Subcutaneous abdominal adipose tissue (tissue), 5 donors: ENCODE data around the gene GEMIN7.

Source experiments
- H3K27ac ChIP-seq: one replicate; pipeline ENCODE4 v1.7.0; 2013; ENCODE audit warnings: low read depth, mild to moderate bottlenecking, inconsistent platforms, low read length, moderate library complexity
- H3K27me3 ChIP-seq, 5 donors: one replicate each; pipeline ENCODE4 v1.7.0; 2013; ENCODE audit warnings: low read length in 5 of 5, inconsistent platforms in 1 of 5; ENCODE audit not compliant: control insufficient read depth in 5 of 5, insufficient read depth in 4 of 5
- H3K36me3 ChIP-seq, 5 donors: one replicate each; pipeline ENCODE4 v1.7.0; 2013; ENCODE audit warnings: low read length in 5 of 5; ENCODE audit not compliant: control insufficient read depth in 5 of 5, insufficient read depth in 5 of 5
- H3K4me1 ChIP-seq, 5 donors: one replicate each; pipeline ENCODE4 v1.7.0; 2013; ENCODE audit warnings: low read length in 5 of 5, mild to moderate bottlenecking in 3 of 5, moderate library complexity in 1 of 5; ENCODE audit not compliant: control insufficient read depth in 5 of 5, insufficient read depth in 5 of 5
- H3K4me3 ChIP-seq, 5 donors: one replicate each; pipeline ENCODE4 v1.7.0; 2013; ENCODE audit warnings: low read length in 5 of 5, low read depth in 1 of 5
- H3K9ac ChIP-seq, 5 donors: one replicate each; pipeline ENCODE4 v1.7.0; 2013; ENCODE audit warnings: low read length in 5 of 5, mild to moderate bottlenecking in 4 of 5, moderate library complexity in 3 of 5
- H3K9me3 ChIP-seq, 5 donors: one replicate each; pipeline ENCODE4 v1.7.0; 2013; ENCODE audit warnings: low read length in 5 of 5; ENCODE audit not compliant: control insufficient read depth in 5 of 5
- donor health status: healthy.
- donor health status: healthy.
- donor health status: healthy.
- donor health status: healthy.
- donor health status: healthy.

GEMIN7 gene, protein sequence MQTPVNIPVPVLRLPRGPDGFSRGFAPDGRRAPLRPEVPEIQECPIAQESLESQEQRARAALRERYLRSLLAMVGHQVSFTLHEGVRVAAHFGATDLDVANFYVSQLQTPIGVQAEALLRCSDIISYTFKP

DNA sequence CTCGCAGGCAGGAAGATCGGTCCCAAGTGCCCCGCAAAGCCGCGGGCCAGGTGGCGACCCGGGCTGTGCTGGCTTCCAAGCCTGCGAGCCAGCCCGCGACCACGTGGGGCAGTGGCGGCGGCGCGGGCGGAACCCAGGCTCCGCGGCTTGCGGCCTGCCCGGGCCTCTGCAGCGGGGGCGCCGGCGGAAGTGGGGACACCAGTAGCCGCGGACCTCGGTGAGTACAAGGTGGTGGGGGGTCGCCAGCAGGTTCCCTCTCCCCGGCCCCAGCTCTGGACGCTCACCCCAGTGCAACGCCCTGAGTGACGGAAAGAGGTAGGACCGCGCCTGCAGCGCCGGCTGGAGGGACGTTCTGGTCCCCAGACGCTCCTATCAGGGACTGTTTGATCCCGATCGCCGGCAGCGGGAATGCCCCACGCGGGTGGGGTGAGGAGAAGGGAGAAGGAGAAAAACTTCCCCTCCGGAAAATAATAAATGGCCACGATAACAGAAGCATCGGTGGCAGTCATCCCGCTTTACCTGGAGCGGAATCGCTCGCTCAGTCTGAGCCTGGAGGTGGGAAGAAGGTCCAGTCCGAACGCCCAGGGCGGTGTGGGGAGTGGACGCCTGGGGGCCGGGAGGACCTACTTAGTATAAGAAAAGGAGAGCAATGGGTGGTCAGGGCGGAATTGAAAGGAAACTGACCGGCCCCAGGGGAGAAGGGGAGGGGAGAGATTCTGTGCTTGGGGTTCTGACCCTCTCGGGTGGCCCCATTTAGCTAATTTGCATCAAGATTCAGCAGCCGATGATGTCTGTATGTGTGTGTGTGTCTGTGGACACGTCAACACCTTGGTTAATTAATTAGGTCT, at the start of gene GEMIN7:
TSS of gene GEMIN7 (plus strand) at position 198 of the 848 bp plus-strand sequence. CDS start 10,855 bp downstream, outside the sequence.
- Histone ChIP-seq H3K4me3 (peak within 1 kb of the TSS; percentile 75 to 97 (median 88)), H3K9me3 (no peaks in the 10 kb centered on the region), H3K9ac (peak within 1 kb of the TSS; percentile 75 to 100 (median 97)), H3K27ac (peak within 1 kb of the TSS; percentile 45), H3K4me1 (peaks cover 5 to 42% (median 36%) of the 10 kb centered on the region in 5 donors), H3K27me3 (no peaks in the 10 kb centered on the region), H3K36me3 (peaks cover 0 to 9% (median 7%) of the 10 kb centered on the region in 5 donors)

DNA sequence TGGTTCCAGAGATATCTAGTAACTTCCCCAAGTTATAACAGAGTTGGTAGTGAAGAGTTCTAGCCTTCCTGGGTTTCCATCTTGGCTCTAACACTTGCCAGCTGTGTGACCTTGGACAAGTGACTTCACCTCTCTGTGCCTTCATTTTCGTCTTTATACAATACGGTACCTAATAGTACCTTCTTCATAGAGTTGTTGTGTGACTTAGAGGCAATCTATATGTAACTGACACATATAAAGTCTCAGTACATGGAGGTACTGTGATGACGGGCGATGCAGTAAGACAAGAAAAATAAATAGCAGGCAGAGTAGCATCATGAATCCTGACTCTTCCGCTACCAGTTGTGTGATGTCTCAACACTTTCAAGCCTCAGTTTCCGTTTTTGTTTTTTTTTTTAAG, 48.2 kb upstream of the GEMIN7 start:
- Histone ChIP-seq H3K27ac (no peak overlapping the region), H3K9me3 (peaks cover 0 to 5% (median 4%) of the 10 kb centered on the region in 5 donors), H3K36me3 (peaks cover 0 to 83% (median 44%) of the 10 kb centered on the region in 5 donors), H3K9ac (no peak overlapping the region), H3K4me1 (no peaks in the 10 kb centered on the region), H3K27me3 (no peaks in the 10 kb centered on the region), H3K4me3 (no peak overlapping the region)

DNA sequence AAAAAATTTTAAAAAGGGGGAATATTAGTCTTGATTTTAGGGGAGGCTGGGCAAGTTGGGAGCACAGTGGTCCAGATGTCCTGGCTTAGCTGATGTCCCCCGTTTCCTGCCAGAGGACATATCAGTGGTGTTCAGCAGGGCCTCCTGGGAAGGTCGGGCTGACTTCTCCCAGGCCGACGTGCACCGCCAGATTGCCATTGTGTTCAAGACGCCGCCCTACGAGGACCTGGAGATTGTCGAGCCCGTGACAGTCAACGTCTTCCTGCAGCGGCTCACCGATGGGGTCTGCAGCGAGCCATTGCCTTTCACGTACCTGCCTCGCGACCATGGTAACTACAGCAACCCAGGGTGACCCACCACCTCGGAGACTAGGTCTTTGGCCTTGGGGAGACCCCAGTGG, 46.6 kb upstream of the GEMIN7 start:
- H3K9ac ChIP-seq: no peak overlapping the region
- H3K27me3 ChIP-seq: no peaks in the 10 kb centered on the region
- no peak overlapping the region for H3K27ac ChIP-seq
- H3K9me3 ChIP-seq: peaks cover 0 to 5% (median 4%) of the 10 kb centered on the region in 5 donors
- no peaks in the 10 kb centered on the region for H3K4me1 ChIP-seq
- H3K36me3 ChIP-seq: peaks cover 0 to 86% (median 45%) of the 10 kb centered on the region in 5 donors
- H3K4me3 ChIP-seq: no peak overlapping the region

DNA sequence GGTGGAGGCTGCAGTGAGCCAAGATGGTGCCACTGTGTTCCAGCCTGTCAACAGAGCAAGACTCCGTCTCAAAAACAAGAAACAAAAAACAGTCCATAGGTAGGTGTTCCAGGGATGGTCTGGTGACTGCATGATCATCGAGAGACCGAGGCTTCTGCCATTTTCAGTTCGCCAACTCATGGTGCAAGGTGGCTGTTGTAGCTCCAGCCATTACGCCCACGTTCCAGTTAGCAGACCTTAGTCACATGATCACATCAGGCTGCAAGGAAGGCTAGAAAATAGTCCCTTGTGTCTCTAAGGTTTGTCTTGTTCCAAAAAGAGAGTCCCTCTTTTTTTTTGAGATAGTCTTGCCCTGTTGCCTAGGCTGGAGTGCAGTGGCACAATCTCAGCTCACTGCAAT, 43.3 kb upstream of the GEMIN7 start:
- Histone ChIP-seq H3K36me3 (peaks cover 0 to 66% (median 39%) of the 10 kb centered on the region in 5 donors), H3K9me3 (peaks cover 0 to 5% (median 4%) of the 10 kb centered on the region in 5 donors), H3K27me3 (no peaks in the 10 kb centered on the region), H3K9ac (no peak overlapping the region), H3K4me1 (peaks cover 11 to 23% (median 20%) of the 10 kb centered on the region in 5 donors), H3K4me3 (no peak overlapping the region), H3K27ac (no peak overlapping the region)

DNA sequence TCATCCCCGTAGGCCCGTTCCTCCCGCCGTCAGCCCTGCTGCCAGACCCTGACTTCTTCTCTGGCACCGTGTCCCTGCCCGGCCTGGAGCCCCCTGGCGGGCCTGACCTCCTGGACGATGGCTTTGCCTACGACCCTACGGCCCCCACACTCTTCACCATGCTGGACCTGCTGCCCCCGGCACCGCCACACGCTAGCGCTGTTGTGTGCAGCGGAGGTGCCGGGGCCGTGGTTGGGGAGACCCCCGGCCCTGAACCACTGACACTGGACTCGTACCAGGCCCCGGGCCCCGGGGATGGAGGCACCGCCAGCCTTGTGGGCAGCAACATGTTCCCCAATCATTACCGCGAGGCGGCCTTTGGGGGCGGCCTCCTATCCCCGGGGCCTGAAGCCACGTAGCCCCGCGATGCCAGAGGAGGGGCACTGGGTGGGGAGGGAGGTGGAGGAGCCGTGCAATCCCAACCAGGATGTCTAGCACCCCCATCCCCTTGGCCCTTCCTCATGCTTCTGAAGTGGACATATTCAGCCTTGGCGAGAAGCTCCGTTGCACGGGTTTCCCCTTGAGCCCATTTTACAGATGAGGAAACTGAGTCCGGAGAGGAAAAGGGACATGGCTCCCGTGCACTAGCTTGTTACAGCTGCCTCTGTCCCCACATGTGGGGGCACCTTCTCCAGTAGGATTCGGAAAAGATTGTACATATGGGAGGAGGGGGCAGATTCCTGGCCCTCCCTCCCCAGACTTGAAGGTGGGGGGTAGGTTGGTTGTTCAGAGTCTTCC, 41.5 kb upstream of the GEMIN7 start:
- H3K27me3 ChIP-seq: no peaks in the 10 kb centered on the region
- H3K36me3 ChIP-seq: peaks cover 0 to 67% (median 43%) of the 10 kb centered on the region in 5 donors
- no peak overlapping the region for H3K4me3 ChIP-seq
- H3K9ac ChIP-seq: no peak overlapping the region
- H3K4me1 ChIP-seq: peaks cover 11 to 35% (median 22%) of the 10 kb centered on the region in 5 donors
- no peak overlapping the region for H3K27ac ChIP-seq
- peaks cover 0 to 5% (median 4%) of the 10 kb centered on the region in 5 donors for H3K9me3 ChIP-seq

DNA sequence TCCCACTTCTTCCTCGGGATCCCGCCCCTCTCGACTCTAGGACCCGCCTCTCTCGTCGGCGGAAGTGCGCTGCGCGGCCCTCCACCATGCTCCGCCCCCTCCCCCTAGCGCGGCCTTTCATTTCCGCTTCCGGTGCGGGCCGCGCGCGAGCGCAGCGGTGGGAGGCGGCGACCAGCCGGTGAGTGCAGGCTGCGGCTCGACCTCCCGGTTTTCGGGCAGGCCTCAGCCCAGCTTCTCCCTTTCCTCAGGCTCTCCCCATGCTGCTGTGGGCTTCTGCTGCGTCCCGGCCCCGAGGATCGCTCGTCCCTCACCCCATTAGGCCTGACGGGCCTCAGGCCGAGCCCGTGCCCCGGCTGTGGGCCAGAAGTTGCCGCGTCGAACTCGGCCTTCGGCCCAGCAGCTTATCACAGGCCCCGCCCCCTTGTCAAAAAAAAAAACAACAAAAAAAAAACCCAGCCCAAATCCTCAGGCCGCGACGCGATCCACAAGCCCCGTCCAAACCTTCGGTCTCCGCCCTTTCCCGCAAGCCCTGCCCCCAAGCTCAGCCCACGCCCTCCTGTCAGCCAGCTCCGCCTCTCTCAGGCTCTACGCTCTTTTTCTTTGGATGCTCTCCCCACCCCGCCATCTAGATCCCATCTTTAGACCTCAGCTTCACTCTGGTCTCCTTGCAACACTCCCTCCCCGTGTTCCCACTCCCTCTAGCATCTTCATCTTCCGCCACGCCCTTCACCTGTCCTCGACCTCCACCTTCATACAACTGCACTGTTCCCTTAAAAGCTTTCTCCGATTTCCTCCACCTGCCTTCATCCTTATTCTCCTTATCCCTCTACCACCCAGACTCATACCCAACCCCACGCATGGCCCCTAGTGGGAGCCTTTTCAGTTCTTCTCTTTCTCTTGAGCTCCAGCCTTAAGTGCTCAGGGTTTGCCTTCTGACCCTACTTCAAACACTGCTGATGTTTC, 39.8 kb upstream of the GEMIN7 start, which contains the start of gene CLASRP:
TSS of gene CLASRP (plus strand) at position 115 of the 963 bp plus-strand sequence. CDS start 1,168 bp downstream, outside the sequence.
- Histone ChIP-seq H3K4me3 (peak within 1 kb of the TSS; percentile 83 to 94 (median 87)), H3K9ac (peak within 1 kb of the TSS; percentile 63 to 99 (median 95)), H3K27ac (peak within 1 kb of the TSS; percentile 98), H3K27me3 (no peaks in the 10 kb centered on the region), H3K4me1 (peaks cover 11 to 35% (median 22%) of the 10 kb centered on the region in 5 donors), H3K36me3 (peaks cover 0 to 69% (median 45%) of the 10 kb centered on the region in 5 donors), H3K9me3 (peaks cover 0 to 5% (median 4%) of the 10 kb centered on the region in 5 donors)

DNA sequence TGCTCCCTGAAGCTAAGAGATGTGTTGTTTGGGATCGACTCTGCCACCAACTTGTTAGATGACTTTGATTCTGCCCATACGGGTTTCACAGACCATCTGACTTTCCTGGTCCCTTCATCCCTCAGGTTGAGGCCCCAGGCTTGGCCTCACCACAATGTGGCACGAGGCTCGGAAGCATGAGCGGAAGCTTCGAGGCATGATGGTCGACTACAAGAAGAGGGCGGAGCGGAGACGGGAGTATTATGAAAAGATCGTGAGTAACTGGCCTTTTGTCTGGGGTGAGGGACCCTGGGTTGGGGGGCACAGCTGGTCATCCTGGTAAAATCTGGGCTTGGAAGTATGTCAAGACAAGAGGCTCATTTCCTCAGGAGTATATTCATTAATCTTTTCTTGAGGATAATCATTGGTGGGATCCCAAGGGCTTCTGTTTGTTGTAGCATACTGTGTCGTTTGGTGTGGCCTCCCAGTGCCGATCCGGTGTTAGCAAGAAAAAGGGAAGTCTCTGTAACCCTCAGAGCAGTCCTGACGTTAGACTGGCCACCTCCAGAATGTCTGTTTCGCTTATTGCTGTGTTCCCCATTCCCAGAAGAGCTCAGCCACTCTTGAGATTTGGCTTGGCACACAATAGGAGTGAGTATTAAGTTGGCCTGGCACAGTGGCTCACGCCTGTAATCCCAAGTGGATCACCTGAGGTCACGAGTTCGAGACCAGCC, 38.8 kb upstream of the GEMIN7 start:
- Histone ChIP-seq H3K4me1 (peaks cover 11 to 38% (median 22%) of the 10 kb centered on the region in 5 donors), H3K27ac (peak overlapping the region; percentile 98), H3K27me3 (no peaks in the 10 kb centered on the region), H3K9ac (peak overlapping the region; percentile 22 to 99 (median 95)), H3K36me3 (peaks cover 0 to 69% (median 46%) of the 10 kb centered on the region in 5 donors), H3K4me3 (peak overlapping the region; percentile 83 to 94 (median 87)), H3K9me3 (peaks cover 0 to 5% (median 4%) of the 10 kb centered on the region in 5 donors)

DNA sequence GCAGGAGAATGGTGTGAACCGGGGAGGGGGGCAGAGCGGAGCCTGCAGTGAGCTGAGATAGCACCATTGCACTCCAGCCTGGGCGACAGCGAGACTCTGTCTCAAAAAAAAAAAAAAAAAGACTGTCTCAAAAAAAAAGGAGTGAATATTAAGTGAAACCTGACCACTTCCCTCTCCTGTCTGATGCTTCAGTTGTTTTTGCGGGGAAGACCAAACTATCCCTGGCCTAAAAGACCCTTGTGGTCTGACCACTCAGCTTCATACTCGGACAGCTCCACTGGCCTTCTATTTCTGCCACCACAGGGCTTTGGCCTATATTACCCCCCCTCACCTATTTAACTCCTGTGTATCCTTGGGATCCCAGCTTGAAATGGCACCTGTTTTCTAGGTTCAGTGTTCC, 37.9 kb upstream of the GEMIN7 start:
- peak overlapping the region in 3 of 5 donors; percentile 8 to 41 (median 11) for H3K9ac ChIP-seq
- no peak overlapping the region for H3K4me3 ChIP-seq
- no peaks in the 10 kb centered on the region for H3K9me3 ChIP-seq
- H3K36me3 ChIP-seq: peaks cover 0 to 71% (median 46%) of the 10 kb centered on the region in 5 donors
- H3K27ac ChIP-seq: no peak overlapping the region
- H3K27me3 ChIP-seq: no peaks in the 10 kb centered on the region
- H3K4me1 ChIP-seq: peaks cover 11 to 47% (median 29%) of the 10 kb centered on the region in 5 donors
